DOHH2 (cell line): Measurements from ENCODE around the gene KSR1.

Experiments
- CTCF ChIP-seq: fragments of 200-600 bp; sonication (generic); IDR thresholded peaks from one replicate; pipeline ENCODE4 v1.5.1; 2014; ENCODE audit warnings: antibody characterized with exemption, mild to moderate bottlenecking, low read depth, low read length; ENCODE audit not compliant: poor library complexity, severe bottlenecking
- EZH2phosphoT487 ChIP-seq: fragments of 200-600 bp; sonication (generic); IDR thresholded peaks from 2 replicates; pipeline ENCODE4 v1.6.1; 2017; ENCODE audit warnings: borderline replicate concordance, mild to moderate bottlenecking, antibody characterized with exemption, low read length, moderate library complexity, mixed read lengths

- TF ChIP-seq CTCF (no peak), EZH2phosphoT487 (no peak)
Observed at GRCh38 chr17:27420211-27420950, 35.9 kb upstream of the KSR1 start.
